OCI-LY3 (cell line): ENCODE results near the gene C1orf87.

ENCODE experiments used
- EZH2phosphoT487 ChIP-seq: fragments of 200-600 bp; shearing (Covaris generic); IDR thresholded peaks from 2 replicates; pipeline ENCODE4 v1.6.1; 2018; ENCODE audit warnings: antibody characterized with exemption, mixed run types, low read depth
- TF ChIP-seq, protein P1 (sequence below): fragments of 200-600, 300-600 bp; sonication (generic); IDR thresholded peaks from 2 replicates; pipeline ENCODE4 v1.5.1; 2014; ENCODE audit warnings: antibody characterized with exemption, low read length, low read depth

DNA sequence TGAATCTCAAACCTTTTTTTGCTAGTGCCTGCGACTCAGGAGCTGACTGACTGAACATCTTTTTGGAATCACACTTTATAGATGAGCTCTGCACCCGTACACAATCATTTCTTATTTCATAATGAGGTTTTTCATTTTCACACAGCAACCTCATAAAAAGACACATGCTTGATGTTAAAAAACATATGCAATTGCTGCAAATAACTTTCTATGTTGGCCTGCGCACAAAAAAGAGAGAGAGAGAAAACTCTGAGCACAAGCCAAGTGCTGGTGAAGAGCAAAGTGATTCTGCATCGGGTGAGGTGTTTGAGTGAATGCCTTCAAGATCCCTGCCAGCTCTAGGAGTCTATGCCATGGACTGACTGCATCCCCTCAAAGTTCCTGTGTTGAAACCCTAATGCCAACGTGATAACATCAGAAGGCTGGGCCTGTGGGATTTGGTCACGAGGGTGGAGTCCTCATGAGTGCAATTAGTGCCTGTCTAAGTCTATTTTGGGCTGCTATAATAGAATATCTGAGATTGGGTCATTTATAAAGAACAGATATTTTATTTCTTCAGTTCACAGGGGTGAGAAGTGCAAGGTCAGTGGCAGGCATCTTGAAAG, 36.6 kb downstream of the C1orf87 start:
- TF ChIP-seq, protein P1, sequence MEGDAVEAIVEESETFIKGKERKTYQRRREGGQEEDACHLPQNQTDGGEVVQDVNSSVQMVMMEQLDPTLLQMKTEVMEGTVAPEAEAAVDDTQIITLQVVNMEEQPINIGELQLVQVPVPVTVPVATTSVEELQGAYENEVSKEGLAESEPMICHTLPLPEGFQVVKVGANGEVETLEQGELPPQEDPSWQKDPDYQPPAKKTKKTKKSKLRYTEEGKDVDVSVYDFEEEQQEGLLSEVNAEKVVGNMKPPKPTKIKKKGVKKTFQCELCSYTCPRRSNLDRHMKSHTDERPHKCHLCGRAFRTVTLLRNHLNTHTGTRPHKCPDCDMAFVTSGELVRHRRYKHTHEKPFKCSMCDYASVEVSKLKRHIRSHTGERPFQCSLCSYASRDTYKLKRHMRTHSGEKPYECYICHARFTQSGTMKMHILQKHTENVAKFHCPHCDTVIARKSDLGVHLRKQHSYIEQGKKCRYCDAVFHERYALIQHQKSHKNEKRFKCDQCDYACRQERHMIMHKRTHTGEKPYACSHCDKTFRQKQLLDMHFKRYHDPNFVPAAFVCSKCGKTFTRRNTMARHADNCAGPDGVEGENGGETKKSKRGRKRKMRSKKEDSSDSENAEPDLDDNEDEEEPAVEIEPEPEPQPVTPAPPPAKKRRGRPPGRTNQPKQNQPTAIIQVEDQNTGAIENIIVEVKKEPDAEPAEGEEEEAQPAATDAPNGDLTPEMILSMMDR, result no peak
- no peak for TF ChIP-seq EZH2phosphoT487
